Calu3 (cell line): ENCODE results near the gene AOC1. TPM values are rescaled to one million over a fixed set of nuclear protein-coding genes. Genes with fewer than 3 reads are reported as not detected.

Experiments
- BruUV-seq: library from RNA; stranded (reverse); fragments of 400-500 nt; replicated peaks from 2 replicates; lab custom pipeline; 2021; lab: Mats Ljungman, UMichigan
- CTCF ChIA-PET: fragments of 300-600 bp; sonication (Branson Sonifier 250); formaldehyde crosslinking; loops from one replicate; lab custom pipeline; 2022; ENCODE audit warnings: antibody characterized with exemption; lab: Charles Lee
- DNase-seq: peaks from one replicate; pipeline ENCODE4 v3.0.0; 2022
- H3K27ac Mint-ChIP-seq: one replicate; pipeline ENCODE4 v1.8.0; 2022; ENCODE audit warnings: mixed read lengths; ENCODE audit not compliant: unreplicated experiment
- H3K27me3 Mint-ChIP-seq: one replicate; pipeline ENCODE4 v1.8.0; 2022; ENCODE audit warnings: mixed read lengths; ENCODE audit not compliant: unreplicated experiment
- H3K36me3 Mint-ChIP-seq: one replicate; pipeline ENCODE4 v1.8.0; 2022; ENCODE audit warnings: mild to moderate bottlenecking, moderate library complexity, mixed read lengths; ENCODE audit not compliant: insufficient read depth, unreplicated experiment
- H3K4me1 Mint-ChIP-seq: one replicate; pipeline ENCODE4 v1.8.0; 2022; ENCODE audit warnings: mild to moderate bottlenecking, low read depth, mixed read lengths; ENCODE audit not compliant: unreplicated experiment
- H3K4me3 Mint-ChIP-seq: one replicate; pipeline ENCODE4 v1.8.0; 2022; ENCODE audit warnings: mild to moderate bottlenecking, low read depth, moderate library complexity, mixed read lengths; ENCODE audit not compliant: unreplicated experiment
- H3K9me3 Mint-ChIP-seq: one replicate; pipeline ENCODE4 v1.8.0; 2022; ENCODE audit warnings: low read depth, mixed read lengths; ENCODE audit not compliant: unreplicated experiment
- intact Hi-C: fragments of 100-400 bp; cut with micrococcal nuclease; formaldehyde crosslinking; loops from one replicate; pipeline ENCODE4 v1.10.0; 2022; ENCODE audit not compliant: unreplicated experiment
- total RNA-seq: library from RNA; stranded (reverse); gene quantifications from 2 replicates; pipeline ENCODE4 v1.2.3, GENCODE V29; 2022
- TF ChIP-seq, protein P1 (sequence below): fragments of 200-600 bp; IDR thresholded peaks from one replicate; pipeline ENCODE4 v1.8.0; 2022; ENCODE audit warnings: antibody characterized with exemption; ENCODE audit not compliant: unreplicated experiment

Gene AOC1
- total RNA-seq, 1 experiment from 2014 or later, result 1.2 TPM

- Mint-ChIP-seq H3K9me3 (peaks cover 3% of the 10 kb centered on the region), H3K4me3 (no peak overlapping the region), H3K27me3 (peaks cover 16% of the 10 kb centered on the region), H3K27ac (no peak overlapping the region), H3K4me1 (peaks cover 12% of the 10 kb centered on the region), H3K36me3 (no peaks in the 10 kb centered on the region)
- TF ChIP-seq, protein P1, sequence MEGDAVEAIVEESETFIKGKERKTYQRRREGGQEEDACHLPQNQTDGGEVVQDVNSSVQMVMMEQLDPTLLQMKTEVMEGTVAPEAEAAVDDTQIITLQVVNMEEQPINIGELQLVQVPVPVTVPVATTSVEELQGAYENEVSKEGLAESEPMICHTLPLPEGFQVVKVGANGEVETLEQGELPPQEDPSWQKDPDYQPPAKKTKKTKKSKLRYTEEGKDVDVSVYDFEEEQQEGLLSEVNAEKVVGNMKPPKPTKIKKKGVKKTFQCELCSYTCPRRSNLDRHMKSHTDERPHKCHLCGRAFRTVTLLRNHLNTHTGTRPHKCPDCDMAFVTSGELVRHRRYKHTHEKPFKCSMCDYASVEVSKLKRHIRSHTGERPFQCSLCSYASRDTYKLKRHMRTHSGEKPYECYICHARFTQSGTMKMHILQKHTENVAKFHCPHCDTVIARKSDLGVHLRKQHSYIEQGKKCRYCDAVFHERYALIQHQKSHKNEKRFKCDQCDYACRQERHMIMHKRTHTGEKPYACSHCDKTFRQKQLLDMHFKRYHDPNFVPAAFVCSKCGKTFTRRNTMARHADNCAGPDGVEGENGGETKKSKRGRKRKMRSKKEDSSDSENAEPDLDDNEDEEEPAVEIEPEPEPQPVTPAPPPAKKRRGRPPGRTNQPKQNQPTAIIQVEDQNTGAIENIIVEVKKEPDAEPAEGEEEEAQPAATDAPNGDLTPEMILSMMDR, result no peak
- CTCF ChIA-PET, result interaction anchor here (0.7 to 1.7 kb wide), 2 partner anchors 19 to 63 kb away, joined by 3 to 4 read pairs; no protein-coding TSS in a partner anchor
- DNase-seq, result no peak
- intact Hi-C loops, result loop anchor here (5.0 kb wide), 1 partner anchor 432 kb away; no protein-coding TSS in a partner anchor
- no TSS peak for BruUV-seq
Observed at GRCh38 chr7:150879345-150879744, 27.0 kb downstream of the AOC1 start.

DNA sequence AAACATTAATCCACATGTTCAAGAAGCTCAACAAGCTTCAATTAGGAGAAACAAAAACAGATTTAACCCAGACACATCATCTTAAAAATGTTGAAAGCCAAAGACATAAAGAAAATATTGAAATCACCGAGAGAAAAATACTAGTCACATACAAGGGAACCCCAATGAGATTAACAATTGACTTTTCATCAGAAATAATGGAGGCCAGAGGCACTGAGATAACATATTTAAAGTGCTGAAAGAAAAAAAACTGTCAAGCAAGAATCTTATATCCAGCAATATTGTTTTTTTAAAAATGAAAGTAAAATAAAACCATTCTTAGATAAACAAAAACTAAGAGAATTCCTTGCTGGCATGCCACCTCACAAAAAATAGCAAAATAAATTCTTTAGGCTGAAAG lies 28.9 kb downstream of the AOC1 start:
- no peak overlapping the region for H3K4me3 Mint-ChIP-seq
- CTCF ChIA-PET, result no interaction called here
- BruUV-seq, result no TSS peak
- H3K27ac Mint-ChIP-seq, result no peak overlapping the region
- H3K4me1 Mint-ChIP-seq, result peaks cover 12% of the 10 kb centered on the region
- no peaks in the 10 kb centered on the region for H3K36me3 Mint-ChIP-seq
- H3K9me3 Mint-ChIP-seq, result peaks cover 3% of the 10 kb centered on the region
- peaks cover 21% of the 10 kb centered on the region for H3K27me3 Mint-ChIP-seq
- no peak for DNase-seq
- intact Hi-C loops, result no loop called here
- TF ChIP-seq, protein P1, result no peak

DNA sequence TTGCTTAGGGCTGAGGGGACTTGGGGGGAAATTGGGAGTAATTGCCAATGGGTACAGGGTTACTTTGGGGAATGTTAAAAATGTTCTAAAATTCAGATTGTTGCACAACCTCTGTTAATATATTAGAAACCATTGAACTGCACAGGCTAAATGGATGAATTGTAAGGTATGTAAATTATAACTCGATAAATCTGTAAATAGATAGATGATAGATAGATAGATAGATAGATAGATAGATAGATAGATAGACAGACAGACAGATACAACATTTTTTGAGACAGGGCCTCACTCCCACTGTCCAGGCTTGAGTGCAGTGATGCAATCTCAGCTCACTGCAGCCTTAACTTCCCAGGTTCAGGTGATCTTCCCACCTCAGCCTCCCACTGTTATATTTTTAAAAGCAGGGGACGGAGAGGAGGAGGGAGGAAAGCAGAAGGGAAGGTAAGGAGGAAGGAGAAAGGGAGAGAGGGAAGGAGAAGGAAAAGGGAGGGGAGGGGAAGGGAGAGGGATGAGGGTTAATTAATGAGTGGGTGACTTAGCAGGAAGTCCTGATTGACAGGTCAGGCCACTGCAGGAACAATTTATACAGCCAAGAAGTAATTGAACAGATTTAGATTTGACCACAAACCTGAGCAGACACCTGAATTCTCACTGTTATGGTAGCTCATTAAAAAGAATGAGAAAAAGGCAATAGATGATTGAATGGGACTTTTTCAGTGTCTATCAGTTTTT lies 38.7 kb downstream of the AOC1 start:
- DNase-seq, result no peak
- Mint-ChIP-seq H3K27me3 (peaks cover 29% of the 10 kb centered on the region), H3K4me3 (no peak overlapping the region), H3K27ac (no peak overlapping the region), H3K4me1 (peaks cover 7% of the 10 kb centered on the region), H3K9me3 (peaks cover 7% of the 10 kb centered on the region), H3K36me3 (no peaks in the 10 kb centered on the region)
- BruUV-seq, result no TSS peak
- intact Hi-C loops, result no loop called here
- TF ChIP-seq, protein P1, result no peak
- CTCF ChIA-PET, result interaction anchor here (0.7 to 1.3 kb wide), 3 partner anchors 13 to 124 kb away, joined by 3 to 4 read pairs (median 3); no protein-coding TSS in a partner anchor

DNA sequence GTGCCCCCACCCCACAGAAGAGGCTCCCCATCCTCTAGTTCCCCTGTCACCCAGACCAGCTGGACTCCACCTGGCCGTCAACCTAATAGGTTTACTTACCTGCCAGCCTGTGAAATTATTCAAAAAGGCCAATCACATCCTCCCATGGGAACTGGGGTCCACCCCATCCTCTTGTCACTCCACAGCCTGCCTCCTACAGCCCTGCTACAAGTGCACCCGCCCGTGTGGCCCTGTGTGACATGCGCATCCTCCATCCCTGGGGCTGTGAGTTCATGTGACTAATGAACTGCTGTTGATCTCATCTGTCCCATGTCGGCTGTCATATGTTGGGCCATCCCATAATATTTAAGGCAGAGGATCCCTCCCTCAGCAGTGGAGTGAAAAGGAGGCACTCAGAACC lies 39.4 kb downstream of the AOC1 start:
- H3K36me3 Mint-ChIP-seq, result peaks cover 3% of the 10 kb centered on the region
- peaks cover 15% of the 10 kb centered on the region for H3K4me1 Mint-ChIP-seq
- peaks cover 7% of the 10 kb centered on the region for H3K9me3 Mint-ChIP-seq
- H3K27ac Mint-ChIP-seq, result no peak overlapping the region
- CTCF ChIA-PET, result interaction anchor here (1.3 kb wide), 1 partner anchor 12 kb away, joined by 3 read pairs; no protein-coding TSS in a partner anchor
- TF ChIP-seq, protein P1, result no peak
- no peak for DNase-seq
- intact Hi-C loops, result no loop called here
- BruUV-seq, result no TSS peak
- H3K27me3 Mint-ChIP-seq, result peaks cover 34% of the 10 kb centered on the region
- no peak overlapping the region for H3K4me3 Mint-ChIP-seq
